T-helper 22 cell (primary cell): Measurements from ENCODE around the gene MPV17L.
"Not testable (repeated sequence)": the region's sequence is repeated elsewhere in the genome, so short reads cannot be mapped to it uniquely, and the experiment has no call there.

ENCODE experiments used
- DNase-seq: peaks from one replicate; pipeline ENCODE4 v3.0.0-alpha.2; 2020; ENCODE audit warnings: low read depth

Gene MPV17L

DNA sequence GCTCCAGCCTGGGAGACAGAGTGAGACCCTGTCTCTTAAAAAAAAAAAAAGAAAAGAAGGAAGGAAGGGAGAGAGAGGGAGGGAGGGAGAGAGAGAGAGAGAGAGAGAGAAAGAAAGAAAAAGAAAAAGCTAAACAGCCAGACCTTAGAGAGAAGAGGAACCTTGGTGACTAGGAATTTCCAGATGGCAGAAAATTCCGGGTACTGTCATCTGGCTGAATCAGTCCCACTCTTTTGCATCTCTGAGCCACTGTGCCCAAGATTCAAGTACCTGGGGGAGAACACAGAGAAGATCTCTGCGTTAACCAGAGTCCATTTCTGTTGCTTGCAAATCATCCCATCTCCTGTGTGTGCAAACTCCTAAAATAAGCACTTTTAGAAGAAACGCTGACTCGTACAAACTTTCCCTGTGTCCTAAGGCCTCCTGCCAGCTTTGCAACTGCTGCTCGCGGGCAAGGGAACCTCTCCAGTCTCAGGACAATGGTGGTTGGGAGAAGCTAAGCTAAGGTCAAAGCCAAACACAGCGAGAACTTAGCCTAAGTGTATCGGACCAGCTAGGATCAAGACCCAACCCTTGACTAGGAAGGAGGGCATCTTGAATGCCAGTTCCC is 56.8 kb downstream of the MPV17L start:
- no peak for DNase-seq

DNA sequence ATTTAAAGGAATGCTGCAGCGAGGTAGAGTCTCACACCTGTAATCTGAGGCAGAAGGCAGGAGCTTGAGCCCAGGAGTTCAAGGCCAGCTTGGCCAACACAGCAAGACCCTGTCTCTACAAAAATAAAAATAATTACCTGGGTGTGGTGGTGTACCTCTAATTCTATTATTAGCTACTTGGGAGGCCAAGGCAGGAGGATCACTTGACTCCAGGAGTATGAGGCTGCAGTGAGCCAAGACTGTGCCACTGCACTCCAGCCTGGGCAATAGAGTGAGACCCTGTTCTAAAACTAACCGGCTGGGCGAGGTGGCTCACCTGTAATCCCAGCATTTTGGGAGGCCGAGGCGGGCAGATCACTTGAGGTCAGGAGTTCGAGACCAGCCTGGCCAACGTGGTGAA is 57.7 kb downstream of the MPV17L start:
- not testable (repeated sequence) for DNase-seq

DNA sequence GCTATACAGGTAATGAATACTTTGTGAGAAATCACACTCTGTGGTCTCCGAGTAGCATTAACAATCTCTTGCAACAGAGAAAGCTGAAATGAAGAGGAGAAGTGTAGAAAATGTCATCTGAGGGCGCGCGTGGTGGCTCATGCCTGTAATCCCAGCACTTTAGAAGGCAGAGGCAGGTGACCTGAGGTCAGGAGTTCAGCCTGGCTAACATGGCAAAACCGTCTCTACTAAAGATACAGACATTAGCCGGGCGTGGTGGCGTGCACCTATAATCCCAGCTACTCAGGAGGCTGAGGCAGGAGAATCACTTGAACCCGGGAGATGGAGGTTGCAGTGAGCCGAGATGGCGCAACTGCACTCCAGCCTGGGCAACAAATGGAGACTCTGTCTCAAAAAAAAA is 59.4 kb downstream of the MPV17L start:
- not testable (repeated sequence) for DNase-seq

DNA sequence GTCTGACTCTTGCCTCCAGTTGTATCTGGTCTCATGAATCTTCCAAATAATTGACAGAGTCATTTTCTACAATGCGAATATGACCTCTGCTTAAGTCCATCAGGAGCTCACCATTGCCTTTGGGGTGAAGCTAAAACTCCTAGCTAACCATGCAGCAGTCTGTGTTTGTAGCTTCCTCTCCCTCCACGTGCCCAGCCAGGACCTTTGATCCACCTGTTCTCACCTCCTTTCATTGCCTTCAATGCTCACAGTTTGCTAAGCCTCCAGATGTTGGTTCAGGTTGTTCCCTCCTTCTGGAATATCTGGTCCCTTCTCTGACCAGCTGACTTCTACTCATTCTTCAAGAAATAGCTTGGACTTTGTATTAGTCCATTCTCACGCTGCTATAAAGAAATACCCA is 61.8 kb downstream of the MPV17L start:
- DNase-seq, result no peak

DNA sequence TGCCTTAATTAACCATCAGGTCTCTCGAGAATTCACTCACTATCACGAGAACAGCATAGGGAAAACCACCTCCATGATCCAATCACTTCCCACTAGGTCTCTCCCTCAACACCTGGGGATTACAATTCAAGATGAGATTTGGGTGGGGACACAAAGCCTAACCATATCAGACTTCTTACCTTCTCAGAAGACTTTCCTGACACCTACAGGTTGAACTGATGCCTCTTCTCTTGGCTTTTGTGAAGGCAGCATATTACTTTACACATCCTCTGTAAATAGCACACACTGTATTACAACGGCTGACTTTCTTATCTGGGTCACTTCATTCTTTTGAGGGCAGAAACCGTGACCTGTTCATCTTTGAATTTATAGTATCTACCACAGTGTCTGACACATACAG is 62.4 kb downstream of the MPV17L start:
- DNase-seq, result no peak

DNA sequence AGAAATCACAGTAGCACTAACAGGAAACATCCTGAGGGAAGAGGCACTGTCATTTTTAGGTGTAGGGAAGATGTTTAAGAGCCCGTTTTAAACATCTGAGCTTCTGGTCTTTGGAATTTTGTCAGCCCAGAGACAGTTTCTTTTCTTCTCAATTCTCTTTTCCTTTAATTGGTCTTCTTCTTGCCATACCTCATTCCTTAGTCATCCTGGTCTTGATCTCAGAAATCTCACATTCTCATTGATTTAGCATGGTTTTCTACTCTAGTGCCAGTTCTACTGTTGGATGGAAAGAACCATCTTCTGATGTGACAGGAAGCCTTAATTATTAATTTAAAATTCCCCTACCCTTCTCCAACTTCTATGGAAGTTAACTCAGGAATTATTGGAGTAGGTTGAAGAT is 64.2 kb downstream of the MPV17L start:
- no peak for DNase-seq

DNA sequence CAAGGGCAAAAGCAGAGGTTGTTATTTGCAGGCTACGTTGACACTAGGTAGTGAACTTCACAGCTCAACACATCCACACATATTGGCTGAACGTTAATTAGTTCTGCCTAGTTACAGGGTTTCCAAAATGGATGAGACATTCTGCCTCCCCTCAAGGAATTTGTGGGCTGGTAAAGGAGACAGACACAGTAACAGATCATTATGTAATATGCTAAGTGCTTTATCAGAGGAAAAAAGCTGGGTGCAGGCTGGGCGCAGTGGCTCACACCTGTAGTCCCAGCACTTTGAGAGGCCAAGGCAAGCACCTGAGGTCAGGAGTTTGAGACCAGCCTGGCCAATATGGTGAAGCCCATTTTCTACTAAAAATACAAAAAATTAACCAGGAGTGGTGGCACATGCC is 65.0 kb downstream of the MPV17L start:
- no peak for DNase-seq

DNA sequence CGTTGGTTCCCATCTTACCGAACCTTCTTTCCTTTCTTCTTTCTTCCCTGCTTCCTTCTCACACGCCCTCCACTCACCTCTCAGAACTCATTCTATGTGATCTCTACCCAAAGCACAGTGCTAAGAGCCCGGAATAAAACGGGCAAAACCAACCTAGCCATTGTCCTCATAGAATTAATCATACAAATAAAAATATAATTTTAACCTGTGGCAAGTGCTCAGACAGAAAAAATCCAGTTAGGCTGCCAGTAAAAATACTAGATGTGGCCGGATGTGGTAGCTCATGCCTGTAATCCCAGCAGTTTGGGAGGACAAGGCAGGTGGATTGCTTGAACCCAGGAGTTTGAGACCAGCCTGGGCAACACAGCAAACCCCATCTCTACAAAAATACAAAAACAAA is 65.8 kb downstream of the MPV17L start:
- DNase-seq, result no peak
